Suppressor macrophage treated with lipopolysaccharide for 1 hour (primary cell): ENCODE measurements around the gene PRPF18.

ENCODE experiments used
- DNase-seq, 3 donors: peaks; one replicate each; pipeline ENCODE4 v3.0.0-alpha.2; 2020 to 2022

The PRPF18 gene

DNA sequence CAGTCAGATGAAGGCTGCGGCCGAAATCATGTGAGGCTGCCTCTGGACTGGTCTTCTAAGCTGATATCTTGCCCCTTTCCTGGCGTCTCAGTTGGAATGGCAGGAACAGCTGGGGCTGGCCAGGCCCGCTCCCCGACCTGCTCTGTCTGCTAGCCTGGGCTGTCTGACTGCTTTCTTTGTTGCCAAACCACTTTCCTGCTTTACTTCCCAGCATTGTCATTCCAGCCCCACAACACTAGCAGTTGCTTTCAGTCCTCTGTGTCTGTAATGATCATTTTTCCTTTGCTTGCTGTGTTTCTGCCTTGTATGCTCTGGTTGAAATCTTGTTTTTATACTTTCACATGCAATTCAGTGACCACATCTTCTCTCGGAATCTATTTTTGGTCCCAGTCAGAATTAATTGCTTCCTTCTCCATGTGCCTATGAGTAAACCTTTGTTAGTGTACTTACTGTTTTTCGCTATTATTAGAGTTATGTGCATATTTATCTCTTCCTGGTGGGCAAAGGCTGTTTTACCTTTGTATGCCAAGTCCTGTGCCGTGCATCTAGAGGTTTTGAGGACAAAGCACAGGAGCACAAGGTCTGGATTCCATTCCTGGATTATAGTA lies 21.6 kb downstream of the PRPF18 start:
- no peak for DNase-seq

DNA sequence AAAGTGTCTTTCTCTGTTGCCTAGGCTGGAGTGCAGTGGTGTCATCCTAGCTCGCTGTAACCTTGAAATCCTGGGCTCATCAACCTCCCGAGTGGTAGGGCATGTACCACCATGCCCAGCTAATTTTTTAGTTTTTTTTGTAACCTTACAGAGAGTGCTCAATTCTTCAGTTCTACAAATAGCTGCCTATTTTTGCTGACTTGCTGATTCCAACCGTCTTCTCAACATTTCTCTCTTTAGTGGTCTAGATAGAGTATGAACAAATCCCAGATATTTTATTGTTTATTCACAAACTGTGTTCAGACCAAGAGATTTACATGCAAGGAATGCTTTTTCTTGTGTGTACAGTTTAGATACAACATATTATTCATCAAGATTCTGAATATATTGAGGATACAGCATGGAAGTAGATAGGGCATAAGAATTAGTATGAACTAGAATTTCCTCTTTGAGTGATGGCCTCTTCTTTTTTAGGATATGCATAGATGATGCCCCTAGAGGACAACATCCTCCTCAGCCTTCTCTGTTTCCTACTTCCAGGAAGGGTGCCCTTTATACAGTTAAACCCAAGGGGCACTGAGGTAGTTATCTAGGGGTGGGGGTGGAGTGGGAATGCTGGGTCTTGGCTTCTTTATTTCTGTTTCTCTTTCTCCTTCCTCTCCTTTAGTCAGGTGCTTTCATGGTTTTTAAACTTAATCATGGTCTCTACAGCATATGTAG lies 26.0 kb downstream of the PRPF18 start:
- no peak for DNase-seq

DNA sequence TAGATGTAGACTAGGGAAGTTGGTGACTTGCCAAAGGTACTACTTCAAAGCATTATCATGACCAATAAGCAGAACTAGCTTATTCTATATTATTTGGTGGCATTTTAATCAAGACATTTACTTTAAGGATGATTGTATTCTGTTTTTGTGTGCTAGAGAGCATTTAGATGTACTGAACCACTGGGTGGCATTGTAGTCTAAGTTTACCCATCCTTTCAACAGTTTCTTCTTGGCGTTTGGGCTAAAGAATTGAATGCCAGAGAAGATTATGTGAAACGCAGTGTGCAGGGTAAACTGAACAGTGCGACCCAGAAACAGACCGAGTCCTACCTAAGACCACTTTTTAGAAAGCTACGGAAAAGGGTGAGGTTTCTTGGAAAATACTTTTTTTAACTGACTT lies 26.8 kb downstream of the PRPF18 start:
- DNase-seq = peak in 2 of 3 donors; percentile 2 to 6

DNA sequence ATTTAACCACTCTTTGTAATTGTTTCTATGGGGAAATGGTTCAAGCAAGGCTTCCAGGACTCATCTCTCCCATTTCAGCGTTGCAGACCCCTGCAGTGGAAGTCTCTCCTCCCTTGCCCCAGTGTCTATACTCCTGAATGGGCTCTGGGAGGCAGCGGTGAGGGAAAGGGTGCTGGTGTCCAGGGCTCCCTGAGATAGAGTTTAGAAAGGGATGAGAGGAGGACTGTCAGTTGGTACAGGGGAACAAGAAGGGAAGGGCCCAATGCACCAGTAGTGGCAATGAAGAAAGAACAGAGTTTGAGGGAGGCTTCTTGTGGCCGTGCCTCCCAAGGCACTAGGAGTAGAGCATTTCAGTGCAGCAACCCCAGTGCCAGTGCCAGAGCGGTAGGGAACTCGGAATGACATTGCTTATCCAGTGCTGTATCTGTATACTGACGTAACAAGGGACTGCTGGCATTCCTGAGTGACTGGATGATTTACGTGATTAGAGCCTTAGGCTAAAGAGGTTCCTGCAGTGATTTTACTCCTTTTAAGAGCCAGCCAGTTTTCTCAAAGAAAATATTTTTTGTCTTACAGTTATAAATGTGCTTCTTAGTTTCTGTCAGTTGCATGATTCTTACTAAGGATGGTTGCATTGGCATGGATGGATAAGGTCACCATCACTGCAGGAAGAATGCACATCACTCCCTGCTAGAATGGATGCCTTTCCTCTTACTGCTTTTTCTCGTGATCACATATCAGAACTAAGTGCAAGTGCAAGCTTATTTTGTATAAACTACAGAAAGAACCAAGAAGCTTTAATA lies 28.0 kb downstream of the PRPF18 start:
- DNase-seq = no peak

- DNase-seq = no peak
These were observed 29.0 kb downstream of the PRPF18 start for GRCh38 chr10:13615650-13616300.

- no peak for DNase-seq
These were observed 30.4 kb downstream of the PRPF18 start for GRCh38 chr10:13617116-13617515.

- no peak for DNase-seq
These were observed 35.2 kb downstream of the PRPF18 start for GRCh38 chr10:13621931-13622330.

DNA sequence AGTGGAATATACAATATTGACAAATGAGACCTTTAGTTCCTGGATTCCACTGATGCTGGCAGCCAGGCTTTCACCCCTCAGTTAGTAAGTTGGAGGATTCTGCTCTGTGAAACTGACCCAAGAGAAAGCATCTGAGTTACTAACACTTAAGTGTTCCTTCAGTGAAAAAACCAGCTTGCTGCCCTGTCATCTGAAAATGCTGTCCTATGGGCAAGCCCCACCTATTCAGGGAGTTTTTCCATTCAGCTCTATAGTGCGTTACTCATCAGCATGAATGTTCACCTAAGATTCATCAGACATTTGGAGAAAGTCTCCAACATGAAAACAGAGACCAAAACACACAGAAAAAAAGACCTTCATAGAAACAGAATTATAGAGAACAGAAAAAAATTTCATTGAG lies 37.9 kb downstream of the PRPF18 start:
- DNase-seq = no peak

- DNase-seq = no peak
These were observed 40.9 kb downstream of the PRPF18 start for GRCh38 chr10:13627459-13628310.

DNA sequence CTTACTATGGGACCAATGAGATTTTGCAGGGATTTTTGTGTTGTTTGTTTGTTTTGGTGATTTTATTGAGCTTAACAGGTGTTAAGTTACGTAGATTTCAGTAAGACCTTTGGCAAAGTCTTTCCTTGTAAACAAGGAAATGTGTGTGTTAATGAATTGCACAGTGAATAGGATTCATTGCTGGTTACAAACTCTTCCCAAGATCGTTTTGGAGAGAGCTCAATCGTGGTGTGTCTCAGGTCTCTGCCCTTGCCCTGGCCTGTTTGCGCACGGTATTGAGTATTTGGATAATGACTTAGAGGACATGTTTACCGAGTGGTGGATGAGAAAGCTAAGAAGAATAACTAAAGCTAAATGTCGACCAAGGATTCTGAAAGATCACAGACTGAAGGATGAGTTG lies 41.9 kb downstream of the PRPF18 start:
- no peak for DNase-seq

- DNase-seq = no peak
These were observed 42.4 kb downstream of the PRPF18 start for GRCh38 chr10:13629116-13629515.

GRCh38 chr10:13630231-13630630 lies 43.5 kb downstream of the PRPF18 start:
- DNase-seq = no peak

DNA sequence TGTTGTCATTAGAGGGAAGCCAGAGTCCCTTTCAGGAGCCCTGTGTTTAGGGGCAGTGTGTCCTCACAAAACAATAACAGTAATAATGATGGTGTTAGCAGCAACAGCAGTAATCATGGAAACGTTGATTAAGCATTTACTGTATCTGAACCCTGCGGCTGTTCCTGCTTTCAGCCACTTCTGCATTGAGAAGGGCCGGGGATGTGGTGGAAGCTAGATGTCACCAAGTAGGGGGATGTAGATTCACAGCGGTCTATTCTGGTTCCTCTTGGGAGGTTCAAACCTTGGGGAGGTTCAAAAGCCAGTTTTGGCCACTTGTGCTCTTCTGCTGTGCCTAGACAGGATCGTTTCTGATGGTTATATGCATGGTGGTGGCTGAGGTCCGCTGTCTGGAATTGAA lies 44.8 kb downstream of the PRPF18 start:
- peak; percentile 25 to 40 (median 27) for DNase-seq

- peak in 1 of 3 donors; percentile 23 for DNase-seq
These were observed 45.7 kb downstream of the PRPF18 start for GRCh38 chr10:13632440-13632839.

DNA sequence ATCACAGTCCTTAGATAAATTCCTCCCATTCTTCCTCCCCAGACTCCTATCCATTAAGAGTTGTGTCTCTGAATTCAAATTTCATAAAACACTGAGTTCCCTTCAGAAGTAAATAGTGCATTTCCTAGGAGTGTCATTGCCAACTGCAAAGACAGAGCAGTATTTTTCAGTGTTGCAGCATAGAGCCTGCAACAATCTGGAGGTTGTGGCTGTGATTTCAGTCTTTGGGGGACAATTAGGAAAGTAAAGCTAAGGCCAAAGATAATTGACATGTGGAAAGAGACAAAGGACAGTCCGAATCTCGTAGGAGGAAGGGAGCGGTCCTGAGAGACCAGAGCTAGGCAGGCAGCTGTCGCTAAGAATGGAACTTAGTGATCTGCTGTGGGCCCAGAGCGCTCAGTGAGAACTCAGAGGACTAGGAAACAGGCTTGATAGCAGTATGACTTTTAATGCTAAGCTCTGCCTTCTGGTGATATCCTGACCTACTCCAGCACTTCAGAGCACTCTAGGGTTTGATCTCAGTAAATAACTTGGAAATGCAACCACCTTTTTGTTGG lies 46.2 kb downstream of the PRPF18 start:
- no peak for DNase-seq

- DNase-seq = no peak
These were observed 46.9 kb downstream of the PRPF18 start for GRCh38 chr10:13633689-13634088.

GRCh38 chr10:13634207-13634606 lies 47.4 kb downstream of the PRPF18 start:
- DNase-seq = peak; percentile 16 to 45 (median 36)

GRCh38 chr10:13636776-13637175 lies 50.0 kb downstream of the PRPF18 start:
- no peak for DNase-seq

DNA sequence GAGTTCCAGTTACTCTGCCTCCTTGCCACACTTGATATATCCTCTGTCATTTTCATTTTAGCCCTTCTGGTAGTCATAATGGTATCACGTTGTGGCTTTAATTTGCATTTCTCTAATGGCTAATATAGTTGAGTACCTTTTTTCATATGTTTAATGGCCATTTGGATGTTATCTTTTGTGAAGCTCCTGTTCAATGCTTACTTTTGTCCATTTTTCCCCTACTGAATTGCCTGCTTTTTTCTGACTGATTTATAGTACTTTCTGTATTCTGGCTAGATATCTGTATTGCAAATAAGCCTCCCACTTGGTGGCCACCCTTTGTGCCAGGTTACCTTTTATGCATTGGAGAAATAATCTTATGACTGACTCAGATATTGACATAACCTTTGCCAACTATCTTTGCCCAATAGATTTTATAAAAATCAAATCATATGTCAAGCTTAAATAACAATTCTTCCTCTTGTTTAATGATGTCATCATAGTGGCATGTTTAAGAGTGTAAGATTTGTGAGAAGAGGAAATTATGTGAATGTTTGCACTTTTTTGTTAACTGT lies 50.6 kb downstream of the PRPF18 start:
- DNase-seq = no peak

DNA sequence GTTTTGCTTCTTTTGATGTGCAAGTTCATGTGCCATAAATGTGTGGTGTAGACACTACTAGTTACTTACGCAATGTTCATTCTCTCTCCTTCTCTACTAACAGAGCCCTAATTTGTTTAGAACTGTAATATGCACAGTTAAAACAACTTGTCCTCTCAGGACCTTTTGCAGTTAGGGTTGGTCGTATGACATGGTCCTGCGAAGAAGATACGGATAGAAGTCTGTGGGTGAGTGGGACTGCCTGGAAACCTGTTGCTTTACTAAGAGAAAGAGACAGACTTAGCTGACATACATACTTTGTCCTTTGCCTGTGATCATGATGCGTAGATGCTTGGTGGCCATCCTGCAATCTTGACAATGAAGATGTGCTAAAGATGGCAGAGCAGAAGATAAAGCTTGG lies 51.1 kb downstream of the PRPF18 start:
- no peak for DNase-seq

- no peak for DNase-seq
These were observed 55.5 kb downstream of the PRPF18 start for GRCh38 chr10:13642293-13642692.

GRCh38 chr10:13643016-13643415 lies 56.3 kb downstream of the PRPF18 start:
- no peak for DNase-seq
